GM10266 (cell line): ENCODE data around the gene FKRP.
"Not testable (repeated sequence)": the region's sequence is repeated elsewhere in the genome, so short reads cannot be mapped to it uniquely, and the experiment has no call there.

Experiments used
- DNase-seq: peaks from one replicate; pipeline ENCODE4 v3.0.0; 2012; ENCODE audit errors: extremely low spot score
- TF ChIP-seq, protein P1 (sequence below): IDR thresholded peaks from 2 replicates; pipeline ENCODE4 v1.5.1; 2012; ENCODE audit warnings: mild to moderate bottlenecking, low read depth; ENCODE audit not compliant: control insufficient read depth, insufficient read depth; ENCODE audit errors: missing control alignments

FKRP gene

DNA sequence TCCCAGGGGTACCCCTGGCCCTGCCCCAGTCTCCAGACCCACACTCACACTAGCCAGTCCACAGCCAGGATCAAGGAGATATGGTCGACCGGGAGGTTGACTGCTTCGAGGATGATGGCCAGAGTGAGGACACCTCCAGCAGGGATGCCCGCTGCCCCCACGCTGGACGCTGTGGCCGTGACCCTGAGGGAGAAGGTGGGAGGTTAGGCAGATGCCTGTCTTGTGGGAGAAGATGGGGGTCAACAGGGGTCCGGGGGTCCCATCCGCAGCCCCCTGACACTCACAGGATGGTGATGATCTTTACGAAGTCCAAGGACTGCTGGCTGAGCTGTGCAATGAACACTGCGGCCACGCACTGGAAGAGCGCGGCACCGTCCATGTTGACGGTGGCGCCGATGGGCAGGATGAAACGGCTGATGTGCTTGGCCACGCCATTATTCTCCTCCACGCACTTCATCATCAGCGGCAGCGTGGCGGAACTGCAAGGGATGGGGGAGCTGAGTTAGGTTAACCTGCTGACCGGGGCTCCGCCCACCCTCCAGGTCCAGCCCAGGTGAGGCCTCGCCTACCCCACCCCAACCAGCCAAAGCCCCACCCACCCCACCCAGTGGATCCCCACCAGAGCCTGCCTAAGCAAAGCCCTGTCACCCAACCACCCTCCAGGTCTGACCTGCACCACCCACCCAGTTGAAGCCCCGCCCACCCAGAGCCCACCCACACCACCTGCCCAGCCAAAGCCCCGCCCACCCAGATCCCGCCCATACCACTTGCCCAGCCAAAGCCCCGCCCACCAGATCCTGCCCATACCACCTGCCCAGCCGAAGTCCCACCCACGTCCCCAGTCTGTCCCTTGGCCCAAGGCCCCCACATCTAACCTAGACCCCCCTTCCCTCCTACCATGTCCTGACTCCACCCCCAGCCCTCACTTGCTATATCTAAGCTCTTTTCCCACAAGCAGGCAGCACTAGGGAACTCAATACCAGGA, 31.4 kb downstream of the FKRP start:
- no peak for DNase-seq
- TF ChIP-seq, protein P1, sequence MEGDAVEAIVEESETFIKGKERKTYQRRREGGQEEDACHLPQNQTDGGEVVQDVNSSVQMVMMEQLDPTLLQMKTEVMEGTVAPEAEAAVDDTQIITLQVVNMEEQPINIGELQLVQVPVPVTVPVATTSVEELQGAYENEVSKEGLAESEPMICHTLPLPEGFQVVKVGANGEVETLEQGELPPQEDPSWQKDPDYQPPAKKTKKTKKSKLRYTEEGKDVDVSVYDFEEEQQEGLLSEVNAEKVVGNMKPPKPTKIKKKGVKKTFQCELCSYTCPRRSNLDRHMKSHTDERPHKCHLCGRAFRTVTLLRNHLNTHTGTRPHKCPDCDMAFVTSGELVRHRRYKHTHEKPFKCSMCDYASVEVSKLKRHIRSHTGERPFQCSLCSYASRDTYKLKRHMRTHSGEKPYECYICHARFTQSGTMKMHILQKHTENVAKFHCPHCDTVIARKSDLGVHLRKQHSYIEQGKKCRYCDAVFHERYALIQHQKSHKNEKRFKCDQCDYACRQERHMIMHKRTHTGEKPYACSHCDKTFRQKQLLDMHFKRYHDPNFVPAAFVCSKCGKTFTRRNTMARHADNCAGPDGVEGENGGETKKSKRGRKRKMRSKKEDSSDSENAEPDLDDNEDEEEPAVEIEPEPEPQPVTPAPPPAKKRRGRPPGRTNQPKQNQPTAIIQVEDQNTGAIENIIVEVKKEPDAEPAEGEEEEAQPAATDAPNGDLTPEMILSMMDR, result no peak

DNA sequence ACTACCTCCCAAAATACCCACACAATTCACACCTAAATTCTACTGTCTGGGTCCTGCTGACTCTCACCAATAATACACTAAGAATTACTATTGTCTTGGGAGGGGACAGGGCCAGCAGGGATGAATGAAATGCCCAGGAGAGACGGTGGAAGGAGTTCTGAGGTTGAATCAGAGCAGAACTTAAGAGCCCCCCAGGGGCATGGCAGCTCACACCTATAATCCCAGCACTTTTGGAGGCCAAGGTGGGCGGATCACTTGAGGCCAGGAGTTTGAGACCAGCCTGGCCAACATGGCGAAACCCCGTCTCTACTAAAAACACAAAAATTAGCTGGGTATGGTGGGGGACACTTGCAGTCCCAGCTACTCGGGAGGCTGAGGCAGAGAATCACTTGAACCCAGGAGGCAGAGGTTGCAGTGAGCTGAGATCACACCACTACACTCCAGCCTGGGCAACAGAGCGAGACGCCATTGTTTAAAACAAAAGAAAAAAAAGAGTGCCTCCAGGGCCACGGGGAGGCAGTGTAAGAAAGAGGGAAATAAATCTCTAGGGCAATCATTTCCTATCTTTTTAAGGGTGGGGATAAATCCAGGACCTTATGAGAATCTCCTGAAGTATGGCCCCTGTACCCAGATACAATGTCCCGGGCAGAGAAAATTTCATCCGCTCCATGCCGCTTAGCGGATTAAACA, 32.2 kb downstream of the FKRP start:
- DNase-seq, result not testable (repeated sequence)

DNA sequence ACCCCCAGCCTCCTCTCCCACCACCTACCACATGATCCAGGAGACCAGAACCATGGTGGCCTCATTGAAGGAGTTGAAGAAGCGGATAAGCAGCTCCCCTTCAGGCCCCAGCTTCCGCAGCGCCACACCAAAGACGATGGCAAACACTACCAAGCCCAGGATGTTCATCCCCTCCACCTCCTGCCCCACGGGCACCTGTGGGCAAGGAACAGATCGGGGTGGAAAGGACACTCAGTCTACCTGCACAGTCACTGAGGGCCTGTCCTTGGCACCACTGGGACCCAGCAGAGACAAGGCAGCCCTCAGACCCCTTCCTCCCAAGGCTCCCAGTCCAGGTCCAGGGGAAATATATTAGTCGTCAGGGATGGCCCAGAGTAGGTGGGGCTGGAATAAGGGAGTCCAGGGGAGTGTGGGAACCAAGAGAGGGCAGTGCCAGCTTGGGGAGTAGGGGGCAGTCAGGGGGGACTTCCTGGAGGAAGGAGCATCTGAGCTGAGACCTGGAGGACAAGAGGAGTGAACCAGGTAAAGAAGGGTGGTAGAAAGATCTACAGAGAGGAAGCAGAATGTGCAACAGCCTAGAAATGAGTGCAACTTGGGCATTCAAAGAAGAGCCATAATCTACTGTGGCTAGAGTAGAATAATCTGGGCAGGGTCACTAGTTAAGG, 36.6 kb downstream of the FKRP start:
- DNase-seq, result no peak
- TF ChIP-seq, protein P1, result no peak

DNA sequence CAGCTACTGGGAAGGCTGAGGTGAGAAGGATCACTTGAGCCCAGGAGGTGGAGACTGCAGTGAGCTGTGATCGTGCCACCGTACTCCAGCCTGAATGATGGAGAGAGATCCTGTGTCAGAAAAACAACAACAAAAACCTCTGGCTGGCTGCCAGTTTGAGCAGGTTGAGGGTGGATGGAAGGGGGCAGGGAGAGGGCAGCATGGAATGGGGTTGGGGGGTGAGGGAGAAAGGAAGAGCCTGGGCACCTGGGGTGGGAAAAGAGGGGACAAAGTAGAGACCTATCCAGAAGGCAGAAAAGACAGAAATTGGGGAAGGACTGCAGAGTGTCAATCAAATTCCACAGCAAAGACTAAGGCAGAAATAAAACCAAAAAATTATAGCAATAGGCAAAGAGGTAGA, 37.8 kb downstream of the FKRP start:
- TF ChIP-seq, protein P1, result no peak
- no peak for DNase-seq

DNA sequence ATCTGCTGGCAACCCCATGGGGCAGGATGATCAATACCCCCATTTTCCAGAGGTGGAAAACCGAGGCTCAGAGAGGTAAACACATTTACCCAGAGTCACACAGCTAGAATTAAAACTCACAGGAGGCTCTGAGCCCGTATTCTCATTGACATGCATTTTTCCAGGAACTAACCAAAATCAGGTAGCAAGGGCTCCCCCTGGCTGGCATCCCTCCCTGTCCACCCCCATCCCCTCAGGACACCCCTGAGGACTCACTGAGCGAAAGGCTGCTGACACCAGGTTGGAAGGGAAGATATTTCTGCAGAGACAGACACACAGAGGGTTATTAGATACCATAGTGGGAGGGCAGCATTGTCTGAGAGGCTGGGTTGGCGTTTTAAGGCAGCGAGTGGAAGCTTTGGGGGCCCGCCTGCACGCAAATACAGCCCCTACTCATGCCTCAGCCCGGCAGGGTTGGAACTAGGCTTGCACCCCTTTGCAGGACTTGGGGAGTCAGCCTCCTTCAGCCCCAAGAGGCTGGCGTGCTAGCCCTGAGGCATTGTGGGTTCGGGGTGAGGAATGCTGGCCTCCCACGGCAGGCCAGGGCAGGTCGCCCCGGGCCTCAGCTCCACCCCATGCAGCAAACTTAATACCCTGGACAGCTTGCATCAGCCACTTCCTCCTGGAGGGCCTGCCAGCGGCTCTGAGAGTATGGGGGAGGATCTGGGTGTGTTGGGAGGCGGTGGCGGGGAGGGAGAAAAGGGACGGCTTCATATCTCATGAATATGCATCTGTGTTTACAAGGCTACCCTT, 38.6 kb downstream of the FKRP start:
- TF ChIP-seq, protein P1, result no peak
- peak; percentile 82 for DNase-seq

DNA sequence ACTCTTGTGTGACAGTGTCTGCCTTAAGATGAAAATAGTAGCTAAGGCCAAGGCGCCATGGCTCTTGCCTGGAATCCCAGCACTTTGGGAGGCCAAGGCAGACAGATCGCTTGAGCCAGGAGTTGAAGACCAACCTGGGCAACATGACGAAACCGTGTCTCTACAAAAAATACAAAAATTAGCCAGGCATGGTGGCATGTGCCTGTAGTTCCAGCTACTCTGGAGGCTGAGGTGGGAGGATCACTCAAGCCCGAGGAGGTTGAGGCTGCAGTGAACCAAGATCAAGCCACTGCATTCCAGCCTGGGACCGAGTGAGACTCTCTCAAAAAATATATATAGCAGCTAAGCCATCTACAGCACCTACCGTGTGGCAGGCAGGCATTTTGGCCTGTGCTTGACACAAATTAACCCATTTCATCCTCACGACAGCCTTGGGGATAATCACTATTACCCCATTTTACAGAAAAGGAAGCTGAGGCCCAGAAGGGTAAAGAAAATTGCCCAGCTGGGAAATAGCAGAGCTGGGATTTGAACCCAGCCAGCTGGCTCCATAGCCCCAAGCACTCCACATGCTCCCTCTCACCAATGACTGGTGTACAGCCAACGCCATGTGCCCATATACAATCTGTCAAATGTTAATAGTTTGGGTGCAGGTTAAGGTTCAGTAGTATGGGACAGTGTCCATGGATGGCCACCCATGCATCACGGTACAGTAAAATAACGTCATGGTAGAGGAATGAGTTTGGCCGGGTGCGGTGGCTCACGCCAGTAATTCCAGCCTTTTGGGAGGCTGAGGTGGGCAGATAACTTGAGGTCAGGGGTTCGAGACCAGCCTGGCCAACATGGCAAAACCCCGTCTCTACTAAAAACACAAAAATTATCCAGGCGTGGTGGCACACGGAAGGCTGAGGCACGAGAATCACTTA, 39.5 kb downstream of the FKRP start:
- TF ChIP-seq, protein P1, result no peak
- peak; percentile 38 for DNase-seq
